ENCODE results near the gene IFT25. TPM values are rescaled to one million over a fixed set of nuclear protein-coding genes. Genes with fewer than 3 reads are reported as not detected.

Gene IFT25
- total RNA-seq, 1 donor from 2014 or later, result 29.4 TPM

- no peak for FAIRE-seq
- H3K79me2 ChIP-seq (ENCODE audit: insufficient read depth, low read length), result peaks cover 47% of the 10 kb centered on the region
- no peak overlapping the region for H3K27ac Mint-ChIP-seq (ENCODE audit: unreplicated experiment)
Observed at GRCh38 chr1:53943090-53943489, 2.4 kb downstream of the IFT25 start.

GRCh38 chr1:53942127-53942957 is 3.2 kb downstream of the IFT25 start:
- H3K9ac ChIP-seq (ENCODE audit: low read length), result no peak overlapping the region
- peak; percentile 5 for FAIRE-seq
- H3K36me3 ChIP-seq (ENCODE audit: insufficient read depth, low read length), result no peaks in the 10 kb centered on the region
- no peak for DNase-seq (ENCODE audit: low read depth)
- Mint-ChIP-seq H3K27me3 (ENCODE audit: low read depth, unreplicated experiment) (no peaks in the 10 kb centered on the region), H3K4me3 (ENCODE audit: unreplicated experiment) (no peak overlapping the region), H3K9me3 (ENCODE audit: unreplicated experiment) (no peaks in the 10 kb centered on the region), H3K4me1 (ENCODE audit: low read depth, unreplicated experiment) (peaks cover 6% of the 10 kb centered on the region), H3K27ac (ENCODE audit: unreplicated experiment) (no peak overlapping the region), H3K36me3 (ENCODE audit: low read depth, unreplicated experiment) (peaks cover 2% of the 10 kb centered on the region)
- H3K27me3 ChIP-seq (ENCODE audit: insufficient read depth, low read length), result no peaks in the 10 kb centered on the region
- H3K4me3 ChIP-seq (ENCODE audit: insufficient read depth, low read depth, low read length), result no peak overlapping the region
- peaks cover 39% of the 10 kb centered on the region for H3K79me2 ChIP-seq (ENCODE audit: insufficient read depth, low read length)
- H4K20me1 ChIP-seq (ENCODE audit: insufficient read depth, low read length), result peaks cover 10% of the 10 kb centered on the region
- no peak overlapping the region for H3K27ac ChIP-seq (ENCODE audit: low read depth, low read length)
- H3K9me3 ChIP-seq (ENCODE audit: insufficient read depth, low read depth, low read length), result no peaks in the 10 kb centered on the region
- H2AFZ ChIP-seq (ENCODE audit: low read depth, low read length), result no peak overlapping the region
- H3K4me2 ChIP-seq (ENCODE audit: low read length), result no peak overlapping the region
- peaks cover 11% of the 10 kb centered on the region for H3K4me1 ChIP-seq (ENCODE audit: insufficient read depth, low read length)
- TF ChIP-seq EZH2 (IDR thresholded peaks at IDR 0.05; ENCODE audit: insufficient read depth, low read length), result no peak
- no peak for TF ChIP-seq CTCF (IDR thresholded peaks at IDR 0.05; ENCODE audit: insufficient read depth, low read depth, low read length)

More at GRCh38 chr1:53943090-53943489, 2.4 kb downstream of the IFT25 start:
- Histone ChIP-seq H3K4me3 (ENCODE audit: insufficient read depth, low read depth, low read length) (no peak overlapping the region), H2AFZ (ENCODE audit: low read depth, low read length) (no peak overlapping the region), H3K4me2 (ENCODE audit: low read length) (no peak overlapping the region), H3K4me1 (ENCODE audit: insufficient read depth, low read length) (peaks cover 15% of the 10 kb centered on the region), H3K27me3 (ENCODE audit: insufficient read depth, low read length) (no peaks in the 10 kb centered on the region), H4K20me1 (ENCODE audit: insufficient read depth, low read length) (peaks cover 18% of the 10 kb centered on the region), H3K9ac (ENCODE audit: low read length) (no peak overlapping the region), H3K9me3 (ENCODE audit: insufficient read depth, low read depth, low read length) (no peaks in the 10 kb centered on the region), H3K36me3 (ENCODE audit: insufficient read depth, low read length) (no peaks in the 10 kb centered on the region), H3K27ac (ENCODE audit: low read depth, low read length) (no peak overlapping the region)
- Mint-ChIP-seq H3K4me3 (ENCODE audit: unreplicated experiment) (no peak overlapping the region), H3K27me3 (ENCODE audit: low read depth, unreplicated experiment) (no peaks in the 10 kb centered on the region), H3K4me1 (ENCODE audit: low read depth, unreplicated experiment) (peaks cover 14% of the 10 kb centered on the region), H3K9me3 (ENCODE audit: unreplicated experiment) (no peaks in the 10 kb centered on the region), H3K36me3 (ENCODE audit: low read depth, unreplicated experiment) (peaks cover 2% of the 10 kb centered on the region)
- no peak for TF ChIP-seq EZH2 (IDR thresholded peaks at IDR 0.05; ENCODE audit: insufficient read depth, low read length)
- TF ChIP-seq CTCF (IDR thresholded peaks at IDR 0.05; ENCODE audit: insufficient read depth, low read depth, low read length), result no peak
- DNase-seq (ENCODE audit: low read depth), result no peak

All from astrocyte (in vitro differentiated cells and primary cell).